Motor neuron (in vitro differentiated cells): ENCODE data around the gene TCP11L2. TPM values are rescaled to one million over a fixed set of nuclear protein-coding genes. Genes with fewer than 3 reads are reported as not detected.

Experiments used
- ATAC-seq, 8 experiments: fragments of 200-7000 bp; cut with Tn5 transposase; replicated peaks in 6 of 8; 2 replicates each; pipeline ENCODE4 v1.8.0; 2021; ENCODE audit warnings: mild to moderate bottlenecking in 8 of 8, moderate library complexity in 8 of 8
- H3K27ac ChIP-seq, 2 donors: fragments of 250-450 bp; sonication (Bioruptor Pico); 2 replicates each; pipeline ENCODE4 v1.9.0; 2021; ENCODE audit warnings: antibody characterized with exemption in 2 of 2, mild to moderate bottlenecking in 2 of 2, moderate library complexity in 1 of 2
- H3K4me1 ChIP-seq, 2 donors: fragments of 250-450 bp; sonication (Bioruptor Pico); replicated peaks in 1 of 2; 2 replicates each; pipeline ENCODE4 v1.6.1; 2021; ENCODE audit warnings: antibody characterized with exemption in 2 of 2, mild to moderate bottlenecking in 2 of 2, moderate library complexity in 1 of 2
- H3K4me3 ChIP-seq, 5 donors: fragments of 250-450 bp; sonication (Bioruptor Pico); 2 replicates each; pipeline ENCODE4 v1.9.0; 2021; ENCODE audit warnings: antibody characterized with exemption in 5 of 5, mild to moderate bottlenecking in 5 of 5, moderate library complexity in 4 of 5
- WGBS, 10 experiments: fragments of 450-650 bp; shearing (Covaris generic); methylation state at CpG; one replicate each; pipeline ENCODE4 v1.0.0; 2022; 5-methylcytosine and 5-hydroxymethylcytosine counted together
- in situ Hi-C, 9 experiments: fragments of 400-800 bp; cut with MboI; loops; one replicate each; pipeline ENCODE4 v1.15.0; 2021; ENCODE audit warnings: low sequenced_read_pairs in 9 of 9, low pct_unique_long_range_greater_than_20kb in 2 of 9; ENCODE audit not compliant: unreplicated experiment in 9 of 9
- total RNA-seq, 8 experiments: library from RNA; unstranded; fragments of 300-600 nt; gene quantifications; 2 replicates each; pipeline versions ENCODE4 v1.2.3 to v1.2.4, GENCODE V29; 2022

Gene TCP11L2
- total RNA-seq, 8 experiments from 2014 or later: 6.7 to 43.0 (median 14.2) TPM

DNA sequence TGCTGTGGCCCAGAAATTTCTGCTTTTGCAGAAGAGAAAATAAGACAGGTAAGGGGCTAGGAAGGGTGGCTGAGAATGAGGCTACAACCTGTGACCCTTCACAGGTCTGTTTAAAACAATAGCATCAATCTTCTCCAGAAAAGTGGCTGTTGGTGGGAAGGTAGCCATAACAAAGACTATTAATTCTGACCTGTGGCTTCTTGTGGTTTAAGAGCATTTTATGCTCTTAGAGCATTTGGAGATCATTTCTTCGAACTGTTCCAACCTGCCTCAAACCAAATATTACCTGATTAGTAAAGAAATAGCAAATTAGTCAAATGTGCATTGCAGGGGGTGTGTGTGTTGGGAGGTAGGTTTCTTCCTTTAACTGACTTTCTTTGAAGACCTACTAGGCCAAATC is 15.2 kb upstream of the TCP11L2 start:
- Histone ChIP-seq H3K27ac (no peak overlapping the region), H3K4me1 (peaks cover 0 to 6% of the 10 kb centered on the region in 2 donors), H3K4me3 (no peak overlapping the region)
- 40 to 100% (median 69%) methylated on average over 1 of the region's 1 CpG; no CpG with 5 or more reads in 6 of the 10 experiments for WGBS, 10 experiments
- no peak for ATAC-seq
- in situ Hi-C loops: loop anchor here in 1 of 9 experiments (10.0 kb wide), 1 partner anchor 53 kb away; no protein-coding TSS in a partner anchor

DNA sequence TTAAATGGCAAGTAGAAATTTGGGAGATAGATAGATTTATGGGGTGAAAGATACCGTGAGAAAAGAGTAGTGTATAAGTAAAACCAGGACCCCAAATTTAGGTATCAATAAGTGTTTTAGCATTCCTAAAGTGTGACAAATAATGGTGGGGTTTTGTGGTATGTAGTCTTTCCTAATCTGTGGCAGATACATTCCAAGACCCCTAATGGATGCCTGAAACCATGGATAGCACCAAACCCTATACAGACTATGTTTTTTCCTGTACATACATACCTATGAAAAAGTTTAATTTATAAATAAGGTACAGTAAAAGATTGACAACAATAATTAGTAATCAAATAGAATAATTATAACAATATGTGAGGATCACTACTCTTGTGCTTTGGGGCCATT is 14.4 kb upstream of the TCP11L2 start:
- Histone ChIP-seq H3K4me3 (no peak overlapping the region), H3K27ac (no peak overlapping the region), H3K4me1 (peaks cover 0 to 6% of the 10 kb centered on the region in 2 donors)
- in situ Hi-C loops: loop anchor here in 1 of 9 experiments (10.0 kb wide), 1 partner anchor 53 kb away; no protein-coding TSS in a partner anchor
- whole genome bisulfite sequencing, 10 experiments: 0 to 100% (median 73%) methylated on average over 1 of the region's 1 CpG; no CpG with 5 or more reads in 2 of the 10 experiments
- ATAC-seq: no peak

DNA sequence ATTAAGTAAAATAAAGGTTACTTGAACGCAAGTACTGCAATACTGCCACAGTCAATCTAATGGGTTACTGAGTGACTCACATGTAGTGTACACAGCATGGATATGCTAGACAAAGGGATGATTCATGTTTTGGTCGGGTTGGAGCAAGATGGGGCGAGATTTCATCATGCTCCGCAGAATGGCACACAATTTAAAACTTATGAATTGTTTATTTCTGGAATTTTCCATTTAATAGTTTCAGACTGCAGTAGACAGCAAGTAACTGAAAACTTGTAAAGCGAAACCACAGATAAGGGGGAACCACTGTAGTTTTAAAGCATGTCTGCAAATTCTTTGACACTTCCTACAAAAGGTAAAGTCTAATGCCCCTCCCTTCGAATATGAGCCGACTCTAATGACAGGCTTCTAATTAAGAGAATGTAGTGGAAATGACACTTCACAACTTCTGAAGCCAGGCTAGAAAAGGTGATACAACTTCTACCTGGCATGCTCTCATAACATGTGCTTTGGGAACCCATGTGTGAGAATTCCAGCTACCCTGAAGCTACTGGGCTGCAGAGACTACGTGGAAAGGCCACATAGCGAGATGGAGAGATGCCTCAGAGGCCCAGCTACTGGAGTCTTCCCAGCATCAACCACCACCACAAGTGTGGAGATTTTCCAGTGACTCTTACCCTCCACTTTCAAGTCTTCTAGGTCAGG is 13.9 kb upstream of the TCP11L2 start:
- peaks cover 0 to 6% of the 10 kb centered on the region in 2 donors for H3K4me1 ChIP-seq
- ATAC-seq: peak; percentile 48 to 100 (median 84)
- H3K4me3 ChIP-seq: no peak overlapping the region
- in situ Hi-C loops: loop anchor here in 1 of 9 experiments (10.0 kb wide), 1 partner anchor 54 kb away; no protein-coding TSS in a partner anchor
- 17 to 80% (median 71%) methylated on average over 2 to 9 of the region's 9 CpGs for WGBS, 10 experiments
- no peak overlapping the region for H3K27ac ChIP-seq

DNA sequence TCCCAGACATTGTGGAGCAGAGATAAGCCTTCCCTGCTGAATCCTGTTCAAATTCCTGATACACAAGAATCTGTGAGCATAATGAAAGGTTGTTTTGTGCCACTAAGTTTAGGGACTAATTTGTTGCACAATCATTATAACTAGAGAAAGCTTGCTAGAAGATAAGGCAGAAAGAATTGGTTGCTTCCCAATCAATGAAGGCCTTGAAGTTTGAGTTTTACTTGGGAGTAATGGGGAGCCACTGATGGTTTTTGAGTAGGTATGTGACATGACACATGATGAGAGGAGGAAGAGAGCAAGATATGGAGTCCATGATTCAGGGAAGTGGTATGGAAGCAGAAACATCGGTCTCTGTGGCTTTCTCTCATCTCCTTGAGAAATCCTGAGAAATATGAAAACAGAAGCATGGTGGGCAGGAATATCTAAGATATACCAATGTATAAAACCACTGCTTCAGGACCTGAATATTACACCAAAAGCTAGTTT is 13.3 kb upstream of the TCP11L2 start:
- H3K27ac ChIP-seq: no peak overlapping the region
- no peak overlapping the region for H3K4me3 ChIP-seq
- ATAC-seq: no peak
- in situ Hi-C loops: loop anchor here in 1 of 9 experiments (10.0 kb wide), 1 partner anchor 54 kb away; no protein-coding TSS in a partner anchor
- H3K4me1 ChIP-seq: peaks cover 0 to 6% of the 10 kb centered on the region in 2 donors
- 43 to 100% (median 78%) methylated on average over 1 of the region's 1 CpG; no CpG with 5 or more reads in 3 of the 10 experiments for WGBS, 10 experiments

DNA sequence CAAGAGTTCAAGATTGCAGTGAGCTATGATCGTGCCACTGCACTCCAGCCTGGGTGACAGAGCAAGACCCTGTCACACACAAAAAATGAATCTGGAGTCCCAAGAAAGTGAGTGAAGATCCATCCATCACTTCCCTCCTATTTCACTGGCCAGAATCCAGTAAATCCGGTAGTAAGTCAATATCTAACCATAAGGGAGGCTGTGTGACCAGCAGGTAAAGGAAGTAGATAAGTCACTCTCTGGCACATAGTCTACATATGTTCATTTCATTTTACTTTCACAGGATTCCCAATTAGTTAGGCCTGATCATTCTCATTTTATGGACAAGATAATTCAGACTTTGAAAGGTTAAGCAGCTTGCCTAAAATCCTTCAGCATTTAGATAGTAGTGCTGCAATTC is 11.9 kb upstream of the TCP11L2 start:
- in situ Hi-C loops: no loop called here

DNA sequence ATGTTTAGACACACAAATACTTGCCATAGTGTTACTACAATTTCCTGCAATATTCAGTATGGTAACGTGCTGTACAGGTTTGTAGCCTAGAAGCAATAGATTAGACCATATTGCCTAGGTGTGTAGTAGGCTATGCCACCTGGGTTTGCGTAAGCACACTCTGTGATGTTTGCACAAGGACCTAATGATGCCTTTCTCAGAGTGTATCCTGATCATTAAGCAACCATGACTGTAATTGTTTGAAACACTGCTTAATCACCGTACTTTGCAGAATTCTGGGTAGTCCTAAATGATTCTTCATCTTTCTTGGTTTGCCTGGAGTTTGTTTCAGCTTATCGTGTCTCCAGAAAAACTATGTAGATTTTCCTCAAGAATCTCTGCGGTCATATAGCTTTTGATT is 11.2 kb upstream of the TCP11L2 start:
- no peak for ATAC-seq
- Histone ChIP-seq H3K4me1 (peaks cover 0 to 6% of the 10 kb centered on the region in 2 donors), H3K4me3 (no peak overlapping the region), H3K27ac (no peak overlapping the region)
- in situ Hi-C loops: no loop called here
- WGBS, 10 experiments: 50 to 100% (median 76%) methylated on average over 1 to 5 of the region's 5 CpGs

More for the DNA sequence above, 11.9 kb upstream of the TCP11L2 start:
- Histone ChIP-seq H3K4me3 (no peak overlapping the region), H3K27ac (no peak overlapping the region), H3K4me1 (peaks cover 0 to 6% of the 10 kb centered on the region in 2 donors)
- WGBS, 10 experiments: 33 to 100% (median 86%) methylated on average over 1 to 2 of the region's 2 CpGs; no CpG with 5 or more reads in 3 of the 10 experiments
- no peak for ATAC-seq

DNA sequence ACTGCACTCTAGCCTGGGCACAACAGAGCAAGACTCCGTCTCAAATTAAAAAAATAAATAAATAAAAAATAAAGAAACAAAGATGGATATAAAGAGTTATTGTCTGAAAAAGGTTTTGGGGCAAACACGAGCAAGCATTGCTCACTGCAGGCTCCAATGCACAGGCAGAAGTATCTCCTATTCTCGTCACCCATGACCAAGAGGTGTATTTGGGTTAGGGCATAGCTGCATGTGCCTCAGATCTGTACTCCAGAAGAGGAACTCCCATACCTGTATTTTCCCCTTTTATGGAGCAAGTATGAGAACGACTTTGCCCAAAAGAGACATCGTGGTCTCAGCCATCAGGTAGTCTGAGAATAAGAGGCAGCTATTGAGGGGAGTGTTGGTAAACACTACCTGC is 10.2 kb upstream of the TCP11L2 start:
- in situ Hi-C loops: no loop called here
- H3K27ac ChIP-seq: no peak overlapping the region

DNA sequence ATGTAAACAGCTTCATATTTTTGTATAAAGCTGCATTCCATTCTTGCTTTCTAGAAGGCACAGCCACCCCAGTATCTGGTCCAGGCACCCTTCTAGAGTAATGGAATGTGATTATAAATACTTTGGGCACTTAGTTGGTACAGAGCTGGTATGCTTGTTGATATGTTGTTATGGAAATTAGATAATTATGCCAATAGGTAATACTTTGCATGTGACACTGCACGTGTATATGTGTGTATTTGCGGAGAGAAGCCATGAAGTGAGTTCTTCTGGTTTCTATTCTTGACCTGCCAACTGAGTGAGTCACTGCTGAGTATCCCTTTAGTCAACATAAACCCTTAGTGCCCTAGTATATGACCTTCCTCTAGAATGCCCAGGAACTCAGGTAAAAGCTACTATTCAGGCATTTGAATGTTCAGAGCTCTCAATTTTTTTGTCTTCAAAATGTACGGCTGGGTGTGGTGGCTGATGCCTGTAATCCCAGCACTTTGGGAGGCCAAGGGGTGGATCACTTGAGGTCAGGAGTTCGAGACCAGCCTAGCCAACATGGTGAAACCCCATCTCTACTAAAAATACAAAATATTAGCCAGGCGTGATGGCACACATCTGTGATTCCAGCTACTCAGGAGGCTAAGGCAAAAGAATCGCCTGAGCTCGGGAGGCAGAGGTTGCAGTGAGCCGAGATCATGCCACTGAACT is 6.2 kb upstream of the TCP11L2 start:
- Histone ChIP-seq H3K27ac (no peak overlapping the region), H3K4me3 (no peak overlapping the region), H3K4me1 (no peaks in the 10 kb centered on the region)
- 51 to 100% (median 89%) methylated on average over 2 to 7 of the region's 8 CpGs; no CpG with 5 or more reads in 2 of the 10 experiments for WGBS, 10 experiments
- ATAC-seq: peak in 1 of 8 experiments; percentile 45
- in situ Hi-C loops: no loop called here

More for the DNA sequence above, 10.2 kb upstream of the TCP11L2 start:
- Histone ChIP-seq H3K4me1 (peaks cover 0 to 6% of the 10 kb centered on the region in 2 donors), H3K4me3 (no peak overlapping the region)
- 67 to 100% (median 77%) methylated on average over 1 to 5 of the region's 5 CpGs; no CpG with 5 or more reads in 1 of the 10 experiments for WGBS, 10 experiments
- ATAC-seq: no peak

DNA sequence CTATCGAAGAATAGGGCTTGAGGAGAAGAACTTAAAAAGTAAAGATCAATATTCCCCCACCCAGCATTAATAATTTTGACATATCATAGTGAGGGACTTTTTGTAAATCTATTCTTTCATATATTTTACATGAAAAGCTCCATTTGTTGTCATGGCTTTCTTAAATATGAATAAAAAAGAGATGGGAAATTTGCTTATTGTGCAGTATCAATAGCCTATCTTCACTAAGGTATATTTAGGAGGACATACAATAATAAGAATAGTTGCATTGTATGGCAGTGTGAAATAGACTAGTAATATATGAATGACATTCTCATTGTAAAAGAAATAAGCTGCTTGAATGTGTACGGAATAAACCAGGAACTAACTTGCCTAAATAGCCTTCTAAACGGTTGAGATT is 5.5 kb upstream of the TCP11L2 start:
- Histone ChIP-seq H3K27ac (no peak overlapping the region), H3K4me3 (no peak overlapping the region), H3K4me1 (peaks cover 0 to 3% of the 10 kb centered on the region in 2 donors)
- ATAC-seq: no peak
- in situ Hi-C loops: no loop called here
- WGBS, 10 experiments: 41 to 96% (median 87%) methylated on average over 2 to 3 of the region's 3 CpGs; no CpG with 5 or more reads in 1 of the 10 experiments

DNA sequence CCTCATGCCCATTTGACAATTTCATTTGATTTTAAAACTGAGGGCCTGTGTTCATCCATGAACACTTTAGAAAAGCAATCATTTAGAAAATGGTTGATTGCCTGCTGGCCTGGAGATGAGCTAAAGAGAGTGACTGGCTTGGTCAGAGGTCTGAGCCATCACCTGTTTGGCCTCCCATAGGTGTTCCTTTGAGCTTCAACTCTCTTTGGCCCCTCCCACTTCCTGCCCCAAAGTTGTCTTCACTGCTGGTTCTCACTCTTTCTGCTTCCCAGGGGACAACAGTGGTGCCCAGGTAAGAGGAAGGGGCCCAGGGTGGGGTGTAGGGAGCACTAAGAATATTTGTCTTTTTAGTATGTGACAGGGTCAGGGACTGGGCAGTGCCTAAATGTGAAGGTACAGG is 4.9 kb upstream of the TCP11L2 start:
- in situ Hi-C loops: no loop called here
- no peak overlapping the region for H3K27ac ChIP-seq
- no peak for ATAC-seq
- no peak overlapping the region for H3K4me3 ChIP-seq
- peaks cover 0 to 3% of the 10 kb centered on the region in 2 donors for H3K4me1 ChIP-seq

DNA sequence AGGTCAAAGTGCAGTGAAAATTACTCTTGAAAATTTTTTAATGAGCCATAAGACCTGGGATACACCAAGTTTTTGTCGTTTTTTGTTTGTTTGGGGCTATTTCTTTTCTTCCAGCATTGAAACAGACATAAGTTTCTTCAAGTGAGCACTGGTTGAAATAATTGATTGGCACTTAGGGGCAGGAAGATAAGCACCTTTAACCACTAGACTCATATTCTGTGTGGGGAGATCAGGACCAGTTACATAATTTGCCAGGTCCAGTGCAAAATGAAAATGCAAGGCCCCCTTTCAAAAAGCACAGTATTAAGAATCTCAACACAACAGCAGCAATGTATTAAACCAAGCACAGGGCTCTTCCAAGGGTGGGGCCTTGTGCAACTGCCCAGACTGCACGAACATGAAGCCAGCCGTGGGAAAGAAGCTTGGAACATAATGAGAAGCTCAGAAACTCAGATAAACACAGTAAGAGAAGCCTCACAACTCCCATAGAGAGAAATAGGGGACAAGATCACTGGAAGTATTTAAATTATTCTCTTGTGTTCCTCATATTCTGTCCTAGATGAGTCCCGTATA is 3.2 kb upstream of the TCP11L2 start:
- no peak overlapping the region for H3K4me3 ChIP-seq
- WGBS, 10 experiments: 0 to 69% (median 29%) methylated on average over 2 to 4 of the region's 4 CpGs; no CpG with 5 or more reads in 2 of the 10 experiments
- ATAC-seq: no peak
- no peak overlapping the region for H3K27ac ChIP-seq
- peaks cover 5 to 10% of the 10 kb centered on the region in 2 donors for H3K4me1 ChIP-seq
- in situ Hi-C loops: no loop called here

DNA sequence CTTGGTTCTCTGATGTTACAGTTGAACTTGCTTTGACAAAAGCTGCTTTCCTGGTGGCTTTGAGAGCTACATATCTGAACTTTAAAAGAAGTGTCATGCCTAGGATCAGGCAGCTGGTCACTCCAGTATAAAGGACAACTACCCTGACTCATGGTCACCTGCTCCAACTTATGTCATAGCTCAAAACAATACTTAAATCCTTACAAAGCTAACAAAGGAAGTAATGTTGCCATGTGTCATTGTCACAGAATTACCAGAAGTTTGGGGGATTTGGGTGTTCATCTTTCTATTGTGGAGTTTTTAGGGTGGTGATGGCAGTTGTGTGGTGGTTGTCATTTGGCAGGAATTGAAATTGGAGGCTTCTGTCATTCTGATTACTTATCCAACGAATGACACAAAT is 1.8 kb upstream of the TCP11L2 start:
- Histone ChIP-seq H3K27ac (no peak overlapping the region), H3K4me1 (peaks cover 9 to 11% of the 10 kb centered on the region in 2 donors), H3K4me3 (no peak overlapping the region)
- no peak for ATAC-seq
- in situ Hi-C loops: no loop called here
- 0 to 60% (median 50%) methylated on average over 1 of the region's 1 CpG; no CpG with 5 or more reads in 5 of the 10 experiments for WGBS, 10 experiments

DNA sequence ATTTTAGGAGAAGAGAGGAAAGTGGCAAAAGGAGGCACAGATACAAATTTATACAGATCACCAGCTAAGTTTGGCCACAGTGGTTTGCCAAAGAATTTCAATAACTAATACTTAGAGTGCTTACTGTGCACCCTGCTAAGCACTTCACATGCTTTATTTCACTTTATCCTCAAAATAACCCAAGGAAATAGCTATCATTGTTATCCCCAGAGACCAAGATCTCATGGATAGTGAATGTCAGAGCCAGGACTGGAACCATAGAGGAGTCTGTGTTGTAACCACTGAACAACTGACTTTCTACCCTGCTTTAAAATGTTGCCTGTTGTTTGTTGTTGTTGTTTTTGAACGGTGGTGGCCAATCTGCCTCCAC is 1.3 kb upstream of the TCP11L2 start:
- no peak for ATAC-seq
- Histone ChIP-seq H3K27ac (no peak overlapping the region), H3K4me3 (no peak overlapping the region), H3K4me1 (peaks cover 9 to 11% of the 10 kb centered on the region in 2 donors)
- 0 to 40% (median 14%) methylated on average over 1 of the region's 1 CpG; no CpG with 5 or more reads in 4 of the 10 experiments for WGBS, 10 experiments
- in situ Hi-C loops: no loop called here
